Central memory CD4-positive, alpha-beta T cell (primary cell): Measurements from ENCODE around the gene PROCA1.
"Not testable (repeated sequence)": the region's sequence is repeated elsewhere in the genome, so short reads cannot be mapped to it uniquely, and the experiment has no call there.

Experiments used
- DNase-seq: peaks from one replicate; pipeline ENCODE4 v3.0.0; 2022

PROCA1 gene

DNA sequence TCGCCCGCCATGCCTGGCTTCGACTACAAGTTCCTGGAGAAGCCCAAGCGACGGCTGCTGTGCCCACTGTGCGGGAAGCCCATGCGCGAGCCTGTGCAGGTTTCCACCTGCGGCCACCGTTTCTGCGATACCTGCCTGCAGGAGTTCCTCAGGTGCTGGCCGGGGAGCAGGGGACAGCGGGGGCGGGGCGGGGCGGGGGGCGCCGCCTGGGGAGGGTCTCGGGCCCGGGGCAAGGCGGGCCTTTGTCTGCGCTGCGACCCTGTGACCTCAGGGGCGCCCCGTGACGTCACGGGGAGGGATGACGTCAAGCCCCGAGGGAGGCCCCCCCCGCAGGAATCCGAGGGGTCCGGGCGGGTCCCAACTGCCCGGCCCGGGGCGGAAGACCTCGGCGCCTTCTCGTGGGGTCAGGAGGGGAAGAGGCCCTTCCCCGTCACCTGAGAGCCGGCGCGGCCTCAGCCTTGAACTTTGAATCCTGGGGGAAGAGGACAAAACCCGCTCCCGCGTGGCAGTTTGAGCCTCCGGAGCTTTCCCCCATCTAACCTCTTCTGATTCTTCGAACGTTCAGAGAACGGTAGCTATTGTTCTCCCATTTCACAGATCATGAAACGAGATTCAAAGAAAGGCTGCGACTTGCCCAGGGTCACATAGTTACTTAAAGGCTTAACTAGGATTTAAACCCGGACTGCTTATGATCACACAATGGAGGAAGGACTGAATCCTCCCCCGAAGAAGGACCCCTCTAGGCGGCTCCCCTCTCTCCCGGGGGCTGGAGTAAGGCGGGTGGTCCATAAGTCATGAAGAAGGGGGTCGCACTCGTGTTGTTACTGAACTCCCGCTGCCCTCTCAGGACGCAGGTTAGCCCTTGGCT lies 32.6 kb upstream of the PROCA1 start:
- peak; percentile 46 for DNase-seq

DNA sequence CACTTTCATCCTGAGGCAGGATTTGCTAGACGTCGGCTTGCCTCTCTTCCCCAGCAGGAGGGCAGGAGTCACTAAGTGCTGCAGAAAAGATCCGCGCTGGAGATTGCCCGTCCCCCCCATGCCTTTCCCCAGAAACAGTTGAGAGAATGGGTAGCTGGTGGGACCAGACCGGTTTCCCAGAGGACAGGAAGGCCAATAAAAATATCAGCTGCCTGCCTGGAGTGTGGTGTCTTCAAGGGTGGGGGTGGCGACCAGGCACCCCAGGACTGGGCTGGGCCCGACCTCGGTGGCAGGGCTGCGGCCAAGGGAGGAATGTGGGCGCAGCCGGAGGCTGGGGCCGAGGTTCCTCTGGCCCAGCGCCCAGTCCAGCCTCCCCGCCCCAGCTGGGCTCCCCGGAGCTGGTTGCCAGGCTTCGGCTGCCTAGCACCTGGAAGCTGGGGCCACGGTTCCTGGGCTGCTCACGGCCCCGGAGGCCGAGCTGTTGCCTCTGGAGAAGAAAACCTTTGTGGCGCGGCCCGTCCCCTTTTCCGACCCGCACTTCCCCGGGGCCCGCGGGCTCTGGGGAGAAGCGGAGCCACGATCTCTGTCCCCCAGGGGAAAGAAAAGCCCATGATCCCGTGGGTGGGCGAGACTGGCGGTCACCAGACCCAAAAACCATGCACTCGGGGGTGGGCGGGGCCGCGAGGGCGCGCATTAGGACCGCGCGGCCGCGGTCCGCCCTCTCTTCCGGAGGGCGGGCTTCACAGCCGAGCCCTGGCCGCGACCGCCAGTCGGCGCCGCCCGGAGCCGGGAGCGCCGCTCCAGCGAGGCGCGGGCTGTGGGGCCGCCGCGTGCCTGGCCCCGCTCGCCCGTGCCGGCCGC lies 31.8 kb upstream of the PROCA1 start, which contains the start of gene TRAF4:
Gene TRAF4 (plus strand): TSS at position 769 of the 861 bp plus-strand sequence. CDS start 102 bp downstream, outside the sequence.
- peak; percentile 73 for DNase-seq

DNA sequence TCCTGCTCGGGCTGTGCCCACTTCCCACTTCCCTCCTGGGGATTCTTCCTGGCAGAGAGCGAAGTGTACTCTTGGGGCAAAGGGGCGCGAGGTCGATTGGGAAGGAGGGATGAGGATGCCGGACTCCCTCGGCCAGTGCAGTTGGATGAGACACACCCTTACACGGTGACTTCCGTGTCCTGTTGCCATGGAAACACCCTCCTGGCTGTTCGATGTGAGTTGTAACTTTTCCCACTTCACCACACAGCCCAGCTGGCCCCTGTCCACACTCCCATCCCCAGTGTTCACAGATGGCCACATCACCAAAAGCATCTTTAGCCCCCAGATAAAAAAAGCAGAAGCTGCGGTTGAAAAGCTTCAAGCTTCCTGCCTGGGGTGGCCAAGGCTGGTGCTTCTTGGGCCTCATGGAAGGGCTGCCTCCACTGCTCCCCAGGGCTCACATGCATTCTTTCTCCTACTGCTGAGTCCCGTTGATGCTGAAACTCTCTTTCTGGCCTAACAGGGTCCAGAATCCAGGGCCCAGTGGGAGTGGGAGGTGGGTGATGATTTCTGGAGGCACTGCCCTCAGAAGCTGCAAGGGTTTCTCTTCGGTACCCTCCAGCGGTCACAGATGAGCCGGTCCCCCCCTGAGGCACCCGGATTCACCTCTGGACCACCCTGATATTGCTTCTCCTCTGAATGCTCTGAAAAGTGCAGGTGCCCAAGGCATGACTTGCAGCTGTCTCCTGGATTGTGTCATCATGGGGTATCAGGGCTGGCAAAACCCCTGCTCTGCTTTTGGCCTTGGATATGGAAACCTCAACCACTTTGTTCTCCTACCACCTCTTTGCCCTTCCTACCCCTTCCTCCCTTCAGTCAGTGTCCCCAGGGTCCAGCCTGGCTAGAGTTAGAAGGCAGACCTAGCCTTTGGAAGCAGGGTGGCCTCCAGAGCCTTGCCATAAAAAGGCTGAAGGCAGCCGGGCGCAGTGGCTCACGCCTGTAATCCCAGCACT lies 30.0 kb upstream of the PROCA1 start:
- DNase-seq: no peak

DNA sequence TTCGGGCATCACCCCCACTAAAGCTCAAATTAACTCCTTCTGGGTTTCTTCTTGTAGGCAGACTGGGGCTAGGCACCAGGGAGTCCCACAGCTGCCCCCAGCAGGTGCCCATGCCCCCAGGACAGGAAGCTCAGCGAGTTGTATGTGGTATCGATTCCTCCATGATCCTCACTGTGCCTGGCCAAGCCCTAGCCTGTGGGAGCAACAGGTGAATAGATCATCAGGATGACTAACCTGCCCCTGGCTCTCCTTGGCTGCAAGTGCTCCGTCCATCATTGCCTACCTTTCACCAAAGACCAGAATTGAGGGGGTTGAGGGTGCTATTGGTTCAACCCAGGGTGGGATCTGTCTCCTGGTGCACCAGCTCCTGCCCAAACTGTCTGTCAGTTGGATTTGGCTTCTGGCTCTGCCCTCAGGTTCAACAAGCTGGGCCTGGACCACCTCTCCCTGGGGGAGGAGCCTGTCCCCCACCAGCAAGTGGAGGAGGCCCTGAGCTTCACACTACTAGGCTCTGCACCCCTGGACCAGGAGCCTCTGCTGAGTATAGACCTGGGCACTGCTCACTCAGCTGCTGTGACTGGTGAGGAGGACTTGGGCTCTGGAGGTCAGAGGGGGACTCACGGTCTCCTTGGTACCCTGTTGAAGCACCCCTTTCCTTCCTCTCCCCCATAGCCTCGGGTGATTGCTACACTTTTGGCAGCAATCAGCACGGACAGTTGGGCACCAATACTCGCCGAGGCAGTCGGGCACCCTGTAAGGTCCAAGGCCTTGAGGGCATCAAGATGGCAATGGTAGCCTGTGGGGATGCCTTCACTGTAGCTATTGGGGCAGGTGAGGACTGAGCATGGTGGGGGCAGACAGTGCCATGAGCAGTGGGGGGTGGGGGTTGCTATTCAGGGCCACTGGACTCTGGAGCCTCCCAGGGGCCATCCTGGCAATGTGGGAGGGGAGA lies 29.0 kb upstream of the PROCA1 start:
- no peak for DNase-seq

DNA sequence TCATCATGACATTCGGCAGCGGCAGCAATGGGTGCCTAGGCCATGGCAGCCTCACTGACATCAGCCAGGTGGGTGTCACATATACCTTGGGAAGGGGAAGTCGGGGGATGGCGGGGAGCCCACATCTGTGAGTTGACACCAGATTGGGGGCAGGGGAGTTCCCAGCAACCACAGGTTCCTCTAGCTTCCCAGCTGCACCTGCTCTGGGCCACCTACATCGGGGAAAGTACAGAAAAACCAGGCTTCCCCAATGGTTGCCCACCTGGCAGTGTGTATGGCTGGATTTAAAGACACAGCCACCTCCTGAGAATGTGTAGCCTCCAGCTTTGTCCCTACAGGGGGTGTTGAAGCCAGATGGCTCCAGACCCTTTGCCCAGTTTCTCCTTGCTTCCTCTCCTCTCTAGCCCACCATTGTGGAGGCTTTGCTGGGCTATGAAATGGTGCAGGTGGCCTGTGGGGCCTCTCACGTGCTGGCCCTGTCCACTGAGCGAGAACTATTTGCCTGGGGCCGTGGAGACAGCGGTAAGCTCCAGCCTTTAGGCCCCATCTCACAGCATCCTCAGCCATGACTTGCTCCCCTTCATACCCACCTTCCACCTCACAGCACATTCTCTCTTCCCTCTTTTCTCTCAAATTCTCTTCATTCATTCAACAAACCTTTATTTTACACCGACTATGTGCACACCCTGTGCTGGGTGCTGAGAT lies 27.1 kb upstream of the PROCA1 start:
- DNase-seq: peak; percentile 61

DNA sequence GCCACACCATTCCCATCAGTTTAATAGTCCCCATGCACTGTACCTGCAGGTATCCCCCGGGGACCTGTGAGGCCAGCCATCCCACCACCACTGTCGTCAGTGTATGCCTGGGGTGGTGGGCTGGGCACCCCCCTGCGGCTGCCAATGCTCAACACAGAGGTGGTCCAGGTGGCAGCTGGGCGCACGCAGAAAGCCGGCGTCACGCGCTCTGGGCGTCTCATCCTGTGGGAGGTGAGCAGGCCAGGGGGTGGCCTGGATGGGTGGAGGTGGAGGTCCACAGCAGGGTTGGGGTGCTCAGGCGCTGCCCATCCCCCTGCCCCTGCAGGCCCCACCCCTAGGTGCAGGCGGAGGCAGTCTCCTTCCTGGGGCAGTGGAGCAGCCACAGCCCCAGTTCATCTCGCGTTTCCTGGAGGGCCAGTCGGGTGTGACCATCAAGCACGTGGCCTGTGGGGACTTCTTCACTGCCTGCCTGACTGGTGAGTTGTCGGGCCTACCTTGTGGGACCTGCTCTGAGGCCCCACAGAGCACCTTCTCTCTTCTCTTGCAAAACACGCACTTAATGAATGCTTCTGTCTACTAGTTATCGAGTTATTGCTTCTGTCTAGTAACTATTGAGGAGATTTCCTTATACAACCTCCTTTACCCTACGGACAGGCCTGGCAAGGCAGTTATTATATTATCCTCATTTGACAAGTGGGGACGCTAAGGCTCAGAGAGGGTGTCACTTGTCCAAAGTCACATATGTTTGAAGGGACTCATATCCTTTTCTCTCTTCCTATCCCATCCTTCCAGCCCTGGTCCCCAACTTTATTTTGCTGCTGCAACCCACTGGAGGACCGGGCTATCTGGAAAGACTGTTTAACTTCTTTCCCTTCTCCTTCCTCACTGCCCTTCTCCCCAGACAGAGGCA lies 26.3 kb upstream of the PROCA1 start:
- no peak for DNase-seq

DNA sequence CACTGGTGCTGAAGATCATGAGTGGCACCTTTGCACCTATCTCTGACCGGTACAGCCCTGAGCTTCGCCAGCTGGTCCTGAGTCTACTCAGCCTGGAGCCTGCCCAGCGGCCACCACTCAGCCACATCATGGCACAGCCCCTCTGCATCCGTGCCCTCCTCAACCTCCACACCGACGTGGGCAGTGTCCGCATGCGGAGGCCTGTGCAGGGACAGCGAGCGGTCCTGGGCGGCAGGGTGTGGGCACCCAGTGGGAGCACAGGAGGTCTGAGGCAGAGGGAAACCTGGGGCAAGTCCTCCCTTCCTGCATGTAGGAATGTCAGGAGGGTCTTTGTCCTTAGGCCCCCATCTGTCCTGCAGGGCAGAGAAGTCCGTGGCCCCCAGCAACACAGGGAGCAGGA lies 25.6 kb upstream of the PROCA1 start:
- no peak for DNase-seq

DNA sequence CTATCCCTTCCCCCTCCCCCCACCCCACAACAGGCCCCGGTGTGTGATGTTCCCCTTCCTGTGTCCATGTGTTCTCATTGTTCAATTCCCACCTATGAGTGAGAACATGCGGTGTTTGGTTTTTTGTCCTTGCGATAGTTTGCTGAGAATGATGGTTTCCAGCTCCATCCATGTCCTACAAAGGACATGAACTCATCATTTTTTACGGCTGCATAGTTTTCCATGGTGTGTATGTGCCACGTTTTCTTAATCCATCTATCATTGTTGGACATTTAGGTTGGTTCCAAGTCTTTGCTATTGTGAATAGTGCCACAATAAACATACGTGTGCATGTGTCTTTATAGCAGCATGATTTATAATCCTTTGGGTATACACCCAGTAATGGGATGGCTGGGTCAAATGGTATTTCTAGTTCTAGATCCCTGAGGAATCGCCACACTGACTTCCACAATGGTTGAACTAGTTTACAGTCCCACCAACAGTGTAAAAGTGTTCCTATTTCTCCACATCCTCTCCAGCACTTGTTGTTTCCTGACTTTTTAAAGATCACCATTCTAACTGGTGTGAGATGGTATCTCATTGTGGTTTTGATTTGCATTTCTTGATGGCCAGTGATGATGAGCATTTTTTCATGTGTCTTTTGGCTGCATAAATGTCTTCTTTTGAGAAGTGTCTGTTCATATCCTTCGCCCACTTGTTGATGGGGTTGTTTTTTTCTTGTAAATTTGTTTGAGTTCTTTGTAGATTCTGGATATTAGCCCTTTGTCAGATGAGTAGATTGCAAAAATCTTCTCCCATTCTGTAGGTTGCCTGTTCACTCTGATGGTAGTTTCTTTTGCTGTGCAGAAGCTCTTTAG lies 24.5 kb upstream of the PROCA1 start:
- not testable (repeated sequence) for DNase-seq

DNA sequence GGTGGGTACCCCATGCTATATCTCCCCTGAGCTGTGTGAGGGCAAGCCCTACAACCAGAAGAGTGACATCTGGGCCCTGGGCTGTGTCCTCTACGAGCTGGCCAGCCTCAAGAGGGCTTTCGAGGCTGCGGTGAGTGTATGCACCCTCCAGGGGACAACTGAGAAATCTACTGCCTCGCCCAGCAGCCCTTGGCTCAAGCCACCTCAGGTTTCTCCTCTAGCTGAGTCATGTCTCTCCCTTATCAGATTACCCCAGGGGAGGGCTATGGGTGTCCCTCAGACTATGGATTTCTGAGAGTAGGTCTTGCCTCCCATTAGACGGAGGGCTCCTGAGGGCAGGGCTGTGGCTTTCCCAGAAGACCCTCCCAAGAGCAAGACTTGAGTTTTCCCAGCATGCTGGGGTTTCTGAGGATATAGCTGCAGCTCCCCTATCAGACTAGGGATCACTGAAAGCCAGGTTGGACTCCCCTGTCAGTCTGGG lies 23.6 kb upstream of the PROCA1 start:
- DNase-seq: no peak

DNA sequence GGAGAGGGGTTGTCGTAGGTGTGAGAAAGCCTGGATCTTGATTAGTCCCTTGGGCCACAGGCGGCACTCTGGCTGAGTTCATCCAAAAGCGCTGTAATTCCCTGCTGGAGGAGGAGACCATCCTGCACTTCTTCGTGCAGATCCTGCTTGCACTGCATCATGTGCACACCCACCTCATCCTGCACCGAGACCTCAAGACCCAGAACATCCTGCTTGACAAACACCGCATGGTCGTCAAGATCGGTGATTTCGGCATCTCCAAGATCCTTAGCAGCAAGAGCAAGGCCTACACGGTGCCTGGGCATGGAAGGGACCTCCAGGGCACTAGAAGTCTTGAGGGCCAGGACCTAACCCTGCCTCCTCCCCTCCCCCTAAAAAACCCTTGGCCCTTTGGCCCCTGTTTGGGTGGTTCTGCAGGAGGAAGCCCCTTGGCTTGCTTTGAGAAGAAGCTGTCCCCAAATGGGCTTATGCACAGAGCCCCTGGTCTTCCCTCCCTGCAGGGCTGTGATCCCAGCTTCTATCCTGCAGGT lies 23.1 kb upstream of the PROCA1 start:
- no peak for DNase-seq

DNA sequence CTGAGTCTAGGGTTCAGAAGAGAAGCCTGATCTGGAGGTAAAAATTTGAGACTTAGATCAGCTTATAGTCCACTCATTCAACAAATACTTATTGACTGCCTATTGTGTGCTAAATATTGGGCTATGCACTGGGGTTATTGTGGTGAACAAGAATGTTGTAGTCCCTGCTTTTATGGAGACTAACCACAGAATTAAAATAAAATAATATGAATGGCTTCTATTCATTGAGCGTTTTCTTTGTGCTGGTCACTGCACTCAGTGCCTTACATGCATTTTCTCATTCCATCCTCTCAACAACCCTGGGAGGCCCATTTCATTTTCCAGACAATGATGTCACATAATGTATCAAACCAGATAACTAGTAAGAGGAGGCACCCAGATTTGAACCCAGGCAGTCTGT lies 21.7 kb upstream of the PROCA1 start:
- DNase-seq: no peak

DNA sequence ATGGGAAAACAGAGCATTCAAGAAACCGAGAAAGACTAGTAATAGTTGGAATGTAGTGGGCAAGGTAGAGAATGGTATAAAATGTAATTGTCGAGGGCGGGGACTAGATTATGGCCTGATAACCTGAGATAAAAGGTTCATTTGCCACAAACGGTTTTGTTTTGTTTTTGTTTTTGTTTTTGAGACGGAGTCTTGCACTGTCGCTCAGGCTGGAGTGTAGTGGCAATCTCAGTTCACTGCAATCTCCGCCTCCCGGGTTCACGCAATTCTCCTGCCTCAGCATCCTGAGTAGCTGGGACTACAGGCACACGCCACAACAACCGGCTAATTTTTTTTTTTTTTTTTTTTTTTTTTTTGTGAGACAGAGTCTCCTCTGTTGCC lies 18.3 kb upstream of the PROCA1 start:
- DNase-seq: no peak

DNA sequence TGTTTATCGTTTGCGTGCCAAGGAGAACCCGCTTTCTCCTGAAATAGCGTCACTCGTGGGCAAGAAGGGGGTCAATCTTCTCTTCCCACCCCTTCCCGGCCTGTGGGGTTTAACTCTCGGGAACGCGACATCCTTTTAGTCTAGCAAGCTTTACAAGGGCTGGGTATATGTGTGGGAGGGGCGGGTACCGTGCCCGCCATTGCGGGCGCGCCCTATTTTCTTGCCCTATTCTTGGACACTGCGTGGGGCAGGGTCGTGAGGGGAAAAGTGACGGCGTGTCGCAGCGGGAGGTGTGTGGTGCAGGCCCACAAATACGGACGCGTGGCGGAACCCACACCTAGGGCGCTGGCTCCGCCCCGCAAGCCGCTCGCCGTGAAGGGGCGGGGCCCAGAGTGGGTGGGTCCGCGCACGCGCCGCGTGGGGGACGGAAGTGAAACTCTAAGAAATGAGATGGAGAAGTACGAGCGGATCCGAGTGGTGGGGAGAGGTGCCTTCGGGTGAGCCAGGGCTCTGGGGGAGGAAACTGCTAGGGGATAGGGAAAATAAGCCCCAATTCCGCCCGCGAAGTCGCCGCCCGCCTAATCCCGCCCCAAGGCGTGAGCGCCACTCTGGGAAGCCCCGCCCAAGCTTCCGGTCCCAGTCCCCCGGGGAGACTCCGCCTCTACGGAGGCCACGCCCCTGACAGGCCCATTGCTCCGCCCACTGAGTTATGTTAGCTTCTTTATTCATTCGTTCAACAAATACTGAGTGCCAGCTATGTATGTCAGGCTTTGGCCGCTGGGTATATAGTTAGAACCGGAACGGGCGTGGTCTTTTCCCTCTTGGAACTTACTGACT lies 16.9 kb upstream of the PROCA1 start, which contains the start of gene NEK8:
Gene NEK8 (plus strand): TSS at position 425 of the 837 bp plus-strand sequence. CDS start 26 bp downstream, at position 451.
- peak; percentile 96 for DNase-seq

DNA sequence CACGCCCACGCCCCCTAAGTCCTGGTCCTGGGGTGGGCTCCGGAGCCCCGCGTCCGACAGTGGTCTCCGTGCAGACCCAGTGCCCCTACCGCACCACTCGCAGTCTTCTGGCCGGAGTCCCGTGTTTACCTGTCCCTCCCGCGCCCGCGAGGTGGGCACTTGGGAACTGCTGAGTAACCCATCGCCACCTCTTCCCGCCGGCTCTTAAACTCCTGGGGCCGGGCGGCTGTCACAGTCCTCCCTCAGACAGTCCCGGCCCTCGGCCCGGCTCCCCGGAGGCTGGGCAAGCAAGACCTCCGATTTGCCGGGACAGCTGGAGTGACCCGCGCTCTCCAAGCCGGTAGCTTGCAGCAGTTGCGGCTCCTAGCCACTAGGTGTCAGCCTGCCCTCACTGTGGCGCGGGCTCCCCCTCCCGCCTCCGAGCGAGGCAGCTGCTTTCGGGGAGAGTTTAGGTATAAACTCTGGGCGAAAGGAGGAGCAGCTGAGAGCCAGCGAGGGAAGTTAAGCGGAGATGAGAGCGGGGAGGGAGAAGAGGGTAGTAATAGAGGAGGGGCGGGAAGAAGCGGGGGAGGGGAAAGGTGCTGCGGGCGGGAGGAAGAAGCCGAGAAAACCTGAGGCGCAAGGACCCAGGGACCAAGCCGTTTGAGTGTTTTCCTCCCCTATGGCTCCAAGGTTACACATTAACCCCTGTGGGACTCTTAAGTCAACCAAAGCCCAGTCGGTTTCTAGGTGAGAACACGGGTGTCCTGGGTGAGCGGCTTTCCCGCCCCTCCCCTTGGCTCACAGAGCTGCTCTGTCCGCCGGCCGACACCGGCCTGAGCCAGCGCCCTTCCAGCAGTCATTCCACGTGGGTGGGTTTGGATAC lies 15.2 kb upstream of the PROCA1 start:
- DNase-seq: peak; percentile 87

DNA sequence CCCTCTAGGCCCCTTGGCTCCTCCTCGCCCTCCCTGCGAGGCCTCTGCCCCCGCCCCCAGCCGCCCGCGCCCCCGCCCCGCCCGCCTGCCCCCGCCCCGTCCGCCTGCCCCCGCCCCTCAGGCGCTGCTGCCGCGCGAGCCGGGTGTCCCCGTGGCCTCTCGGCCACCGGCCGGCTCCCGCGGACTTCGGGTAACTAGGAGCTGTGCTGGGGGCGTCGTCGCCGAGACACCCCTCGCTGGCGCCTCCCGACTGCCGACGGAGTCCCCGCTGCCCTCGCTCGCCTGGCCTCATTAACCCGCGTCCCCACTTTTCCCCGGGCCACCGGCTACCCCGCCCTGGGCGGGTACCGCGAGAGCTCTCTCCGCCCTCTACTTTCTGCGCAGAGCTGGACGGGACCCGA lies 14.5 kb upstream of the PROCA1 start, which contains the start of gene TLCD1:
Gene TLCD1 (minus strand): TSS at position 8 of the 401 bp plus-strand sequence. CDS start 136 bp downstream, outside the sequence.
- DNase-seq: peak; percentile 67
